ENCODE results near the gene TMEM140.

The TMEM140 gene

GRCh38 chr7:135215698-135216097, 67.8 kb downstream of the TMEM140 start:
- DNase-seq (ENCODE audit: low read depth, low spot score): no peak

All from ELF-1 (cell line).